GM23248 (cell line): ENCODE measurements around the gene SCN4A.

Experiments
- EZH2 ChIP-seq: fragments of 200-600 bp; sonication (generic); IDR thresholded peaks from 2 replicates; pipeline ENCODE4 v1.6.1; 2018; ENCODE audit warnings: antibody characterized with exemption, mild to moderate bottlenecking; ENCODE audit not compliant: insufficient read depth, poor library complexity, severe bottlenecking
- EZH2phosphoT487 ChIP-seq: fragments of 200-600 bp; sonication (generic); IDR thresholded peaks from 2 replicates; pipeline ENCODE4 v1.6.1; 2018; ENCODE audit warnings: antibody characterized with exemption, moderate library complexity, mild to moderate bottlenecking, low read depth; ENCODE audit not compliant: insufficient read depth

- TF ChIP-seq EZH2 (no peak), EZH2phosphoT487 (no peak)
Measured at GRCh38 chr17:63939401-63939800, 33.3 kb downstream of the SCN4A start.
